Astrocyte of the spinal cord (primary cell): Measurements from ENCODE around the gene FTHL17.

Experiments
- DNase-seq: peaks from one replicate; pipeline ENCODE4 v3.0.0; 2011; ENCODE audit warnings: low read depth, low spot score
- H3K4me3 ChIP-seq: 2 replicates; pipeline ENCODE4 v1.5.1; 2011; ENCODE audit warnings: low read depth, mild to moderate bottlenecking, low read length, moderate library complexity
- in situ Hi-C: cut with HindIII; loops from 2 replicates; pipeline ENCODE4 v1.10.0; 2017; ENCODE audit warnings: low sequenced_read_pairs
- TF ChIP-seq, protein P1 (sequence below): IDR thresholded peaks from 2 replicates; pipeline ENCODE4 v1.5.1; 2012; ENCODE audit warnings: low read depth, mild to moderate bottlenecking, low read length, inconsistent platforms

Gene FTHL17

DNA sequence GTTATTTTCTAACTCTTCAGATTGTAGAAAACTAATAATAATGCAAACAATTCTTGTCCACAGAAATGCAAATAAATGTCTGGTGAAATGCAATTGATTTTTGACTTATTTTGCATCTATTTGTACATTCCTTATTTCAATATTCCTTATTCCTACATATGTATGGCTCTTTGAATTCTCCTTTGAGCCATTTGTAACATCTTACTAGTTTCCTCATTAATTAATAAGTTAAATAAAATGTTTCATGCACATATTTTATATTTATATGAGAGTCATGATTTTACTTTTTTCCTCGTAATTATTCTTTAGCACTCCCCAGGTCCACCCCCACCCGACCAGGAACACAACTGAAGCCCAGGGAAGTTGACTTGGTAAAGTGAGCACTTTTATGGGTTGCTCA lies 2.7 kb upstream of the FTHL17 start:
- TF ChIP-seq, protein P1, sequence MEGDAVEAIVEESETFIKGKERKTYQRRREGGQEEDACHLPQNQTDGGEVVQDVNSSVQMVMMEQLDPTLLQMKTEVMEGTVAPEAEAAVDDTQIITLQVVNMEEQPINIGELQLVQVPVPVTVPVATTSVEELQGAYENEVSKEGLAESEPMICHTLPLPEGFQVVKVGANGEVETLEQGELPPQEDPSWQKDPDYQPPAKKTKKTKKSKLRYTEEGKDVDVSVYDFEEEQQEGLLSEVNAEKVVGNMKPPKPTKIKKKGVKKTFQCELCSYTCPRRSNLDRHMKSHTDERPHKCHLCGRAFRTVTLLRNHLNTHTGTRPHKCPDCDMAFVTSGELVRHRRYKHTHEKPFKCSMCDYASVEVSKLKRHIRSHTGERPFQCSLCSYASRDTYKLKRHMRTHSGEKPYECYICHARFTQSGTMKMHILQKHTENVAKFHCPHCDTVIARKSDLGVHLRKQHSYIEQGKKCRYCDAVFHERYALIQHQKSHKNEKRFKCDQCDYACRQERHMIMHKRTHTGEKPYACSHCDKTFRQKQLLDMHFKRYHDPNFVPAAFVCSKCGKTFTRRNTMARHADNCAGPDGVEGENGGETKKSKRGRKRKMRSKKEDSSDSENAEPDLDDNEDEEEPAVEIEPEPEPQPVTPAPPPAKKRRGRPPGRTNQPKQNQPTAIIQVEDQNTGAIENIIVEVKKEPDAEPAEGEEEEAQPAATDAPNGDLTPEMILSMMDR, result no peak
- no peak for DNase-seq
- in situ Hi-C loops, result no loop called here
- H3K4me3 ChIP-seq, result no peak overlapping the region

DNA sequence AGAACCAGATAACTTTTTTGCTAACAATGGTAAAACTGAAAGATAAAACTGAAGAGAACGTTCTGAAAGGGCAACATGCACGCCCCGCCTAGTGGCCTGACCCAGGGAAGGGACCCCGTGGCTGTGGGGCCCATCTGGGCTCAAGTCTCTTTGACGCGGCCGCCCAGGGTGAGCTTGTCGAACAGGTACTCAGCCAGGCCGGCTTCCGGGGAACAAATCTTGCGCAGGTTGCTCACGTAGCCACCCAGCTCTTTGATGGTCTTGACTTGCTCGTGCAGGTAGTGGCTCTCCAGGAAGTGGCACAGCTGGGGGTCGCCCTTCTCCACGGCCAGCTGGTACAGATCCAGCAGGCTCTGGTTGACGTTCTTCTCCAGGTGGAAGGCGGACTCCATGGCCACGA lies 579 bp downstream of the FTHL17 start:
- TF ChIP-seq, protein P1, result no peak
- in situ Hi-C loops, result no loop called here
- H3K4me3 ChIP-seq, result no peak overlapping the region
- DNase-seq, result no peak

DNA sequence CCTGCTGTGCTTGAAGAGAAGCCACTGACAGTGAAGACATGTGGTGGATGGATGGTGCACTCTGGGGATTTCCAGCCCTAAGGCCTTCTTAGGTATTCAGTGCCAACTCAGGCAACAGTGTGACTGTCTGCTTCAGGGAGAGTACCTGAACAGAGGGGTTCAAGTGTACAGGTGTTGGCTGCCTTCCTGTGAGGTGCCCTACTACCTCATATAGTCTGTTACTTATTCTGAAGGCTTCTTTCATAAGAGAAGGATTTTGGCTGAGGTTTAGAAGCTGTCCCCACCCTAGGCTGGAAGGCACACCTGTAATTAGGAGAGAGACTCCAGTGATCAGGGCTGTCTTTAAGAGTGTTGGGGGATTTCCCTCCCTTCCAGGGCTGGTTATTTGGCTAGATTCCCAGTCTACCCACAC lies 1.8 kb downstream of the FTHL17 start:
- in situ Hi-C loops, result no loop called here
- H3K4me3 ChIP-seq, result no peak overlapping the region
- no peak for DNase-seq
- TF ChIP-seq, protein P1, result no peak

DNA sequence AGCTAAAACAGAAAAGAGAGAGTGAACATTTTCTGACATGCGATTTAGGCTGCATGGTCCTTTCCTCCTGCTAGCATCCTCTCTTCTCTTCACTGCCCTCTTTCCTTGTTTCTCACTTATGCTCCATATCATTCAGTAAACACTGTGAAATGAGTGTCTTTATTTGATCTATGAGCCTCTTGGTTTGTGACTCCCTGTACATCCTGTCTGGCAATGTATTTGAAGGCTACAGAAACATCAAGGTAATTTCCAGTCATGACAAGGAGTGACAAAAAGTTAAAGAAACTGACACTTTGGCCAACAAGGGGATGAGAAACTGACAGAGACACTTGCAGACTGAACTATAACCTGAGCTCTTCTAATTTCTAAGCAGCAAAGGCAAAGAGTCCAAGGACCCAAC lies 8.7 kb downstream of the FTHL17 start:
- in situ Hi-C loops, result no loop called here
- no peak for DNase-seq
- TF ChIP-seq, protein P1, result no peak
- H3K4me3 ChIP-seq, result no peak overlapping the region

DNA sequence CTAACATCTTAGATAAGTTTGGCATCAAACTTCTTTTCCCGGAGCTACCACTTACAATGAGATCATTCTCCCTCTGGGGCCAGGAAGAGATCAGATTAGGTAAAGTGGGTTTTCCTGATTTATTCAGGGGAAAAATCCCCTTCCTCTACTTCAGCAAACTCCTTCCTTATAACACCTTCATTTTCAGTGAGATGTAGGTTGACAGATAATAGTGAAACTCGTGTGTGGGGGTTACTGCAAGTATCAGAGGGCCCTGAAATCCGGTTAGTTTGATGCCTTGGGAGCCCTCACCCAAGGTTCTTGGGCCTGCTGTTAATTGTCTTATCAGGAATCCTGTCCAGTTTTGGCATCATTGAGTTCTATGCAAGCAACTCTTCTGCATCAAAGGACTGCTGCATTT lies 10.8 kb downstream of the FTHL17 start:
- in situ Hi-C loops, result no loop called here
- TF ChIP-seq, protein P1, result no peak
- H3K4me3 ChIP-seq, result no peak overlapping the region
- DNase-seq, result no peak

DNA sequence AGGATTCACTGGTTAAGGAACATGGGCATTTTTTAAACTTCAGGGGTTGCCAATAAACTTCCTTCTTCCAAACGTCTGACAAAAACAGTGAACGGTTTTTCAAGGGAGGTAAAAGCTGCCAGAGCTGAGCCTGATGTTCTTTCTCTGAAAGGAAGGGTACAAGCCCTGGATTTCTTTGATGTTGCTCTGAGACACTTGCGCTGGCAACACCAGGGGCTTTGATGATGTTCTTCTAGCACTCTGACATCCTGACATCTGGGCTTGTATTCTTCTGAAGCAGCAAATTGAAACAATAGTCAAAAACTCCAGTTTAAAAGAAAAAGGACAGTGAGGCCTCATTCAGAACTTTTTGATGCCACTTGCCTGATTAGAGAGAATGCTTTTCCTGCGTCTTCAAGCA lies 11.8 kb downstream of the FTHL17 start:
- TF ChIP-seq, protein P1, result no peak
- in situ Hi-C loops, result no loop called here
- DNase-seq, result no peak
- H3K4me3 ChIP-seq, result no peak overlapping the region

DNA sequence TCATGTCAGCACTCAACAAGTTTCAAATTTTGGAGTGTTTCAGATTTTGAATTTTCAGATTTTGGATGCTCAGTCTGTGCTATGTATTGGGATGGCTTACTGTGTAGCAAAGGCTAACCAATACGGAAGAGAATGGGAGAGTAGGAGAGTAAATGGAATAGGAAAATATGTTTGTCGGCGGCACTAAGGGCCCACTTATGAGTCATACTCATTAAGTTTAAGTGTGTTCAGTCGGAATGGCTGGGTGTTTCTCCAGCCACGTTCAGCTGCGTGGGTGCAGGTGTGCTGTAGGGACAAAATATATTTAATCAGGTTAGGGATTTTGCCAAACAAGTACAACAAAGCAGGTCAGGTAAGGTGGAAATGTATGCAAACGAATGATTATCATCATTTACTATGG lies 13.6 kb downstream of the FTHL17 start:
- in situ Hi-C loops, result no loop called here
- TF ChIP-seq, protein P1, result no peak
- no peak overlapping the region for H3K4me3 ChIP-seq
- DNase-seq, result no peak
